Stimulated activated CD8-positive, alpha-beta memory T cell treated with anti-CD3 and anti-CD28 coated beads, Interleukin-15, amount 100 ng/mL, for 1 hour (primary cell): ENCODE measurements around the gene IQSEC2.

Experiments used
- DNase-seq: peaks from one replicate; pipeline ENCODE4 v3.0.0-alpha.2; 2020; ENCODE audit warnings: low read depth

Gene IQSEC2

DNA sequence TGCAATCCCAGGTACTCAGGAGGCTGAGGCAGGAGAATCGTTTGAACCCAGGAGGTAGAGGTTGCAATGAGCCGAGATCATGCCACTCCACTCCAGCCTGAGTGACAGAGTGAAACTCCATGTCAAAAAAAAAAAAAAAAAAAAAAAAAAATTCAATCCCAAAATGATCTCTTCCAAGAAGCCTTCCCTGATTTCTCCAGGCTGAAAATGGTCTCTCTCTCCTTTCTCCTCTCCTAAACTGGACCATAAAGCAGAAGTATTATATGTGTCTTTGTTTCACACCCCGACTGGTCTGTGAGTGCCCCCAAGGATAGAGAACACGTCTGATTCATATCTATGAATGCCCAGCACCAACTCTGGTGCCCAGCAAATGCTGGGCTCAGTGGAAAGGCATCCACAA is 39.1 kb downstream of the IQSEC2 start:
- DNase-seq = no peak

DNA sequence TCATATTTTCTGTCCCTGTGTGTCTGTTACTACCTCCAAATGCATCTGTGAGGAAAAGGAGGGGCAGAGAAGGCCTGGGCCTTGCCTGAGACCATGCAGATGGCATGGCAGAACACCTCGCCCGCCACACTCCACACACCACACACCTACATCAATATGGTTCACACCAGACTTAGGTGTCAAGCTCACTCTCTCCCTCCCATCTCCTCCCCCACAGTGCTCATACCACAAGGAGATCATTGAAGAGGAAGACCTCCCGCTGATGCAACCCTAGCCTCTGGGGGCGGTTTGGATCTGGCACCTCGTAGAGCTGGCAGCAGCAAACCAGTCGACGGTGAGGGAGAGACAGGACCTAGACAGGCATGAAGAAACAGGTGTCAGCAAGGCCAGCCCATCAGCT is 39.8 kb downstream of the IQSEC2 start:
- no peak for DNase-seq

DNA sequence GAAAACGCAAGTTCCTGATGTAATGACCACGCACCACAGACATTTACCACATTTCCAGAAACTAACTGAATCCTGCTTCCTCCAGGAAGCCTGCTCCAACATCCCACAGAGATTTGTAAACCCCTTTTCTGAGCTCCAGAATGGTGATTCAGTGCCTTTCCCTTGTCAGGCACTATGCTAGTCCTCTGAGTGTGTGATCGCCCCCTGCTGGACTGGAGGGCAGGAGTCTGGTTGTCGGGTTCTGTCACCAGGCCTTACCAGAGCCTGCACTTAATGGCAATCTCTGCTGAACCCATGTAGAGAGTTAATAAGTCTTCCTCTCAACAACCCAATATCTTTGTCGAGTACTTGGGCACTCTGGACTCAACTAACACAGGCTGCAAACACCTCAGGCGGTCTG is 41.9 kb downstream of the IQSEC2 start:
- no peak for DNase-seq

DNA sequence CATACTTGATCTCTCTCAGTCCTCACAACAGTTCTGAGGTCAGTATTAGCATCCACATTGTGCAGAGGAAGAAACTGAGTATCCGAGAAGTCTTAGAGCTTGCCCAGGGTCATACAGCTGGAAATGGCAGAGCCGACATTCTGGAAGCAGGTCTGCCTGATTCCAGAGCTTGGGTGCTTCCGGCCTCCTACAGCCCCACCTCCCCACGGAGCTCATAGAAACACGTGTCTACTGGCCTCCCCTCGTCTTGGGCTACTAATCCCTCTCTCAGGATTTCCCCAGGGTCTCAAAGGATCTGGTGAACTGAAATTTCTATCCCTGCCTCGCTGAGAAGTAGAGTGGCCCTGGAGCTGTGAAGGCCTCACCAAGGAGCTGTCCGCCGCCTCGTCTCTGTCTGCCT is 44.3 kb downstream of the IQSEC2 start:
- no peak for DNase-seq

GRCh38 chrX:53236025-53236679 is 45.2 kb downstream of the IQSEC2 start:
- no peak for DNase-seq

GRCh38 chrX:53235566-53235965 is 45.8 kb downstream of the IQSEC2 start:
- no peak for DNase-seq

DNA sequence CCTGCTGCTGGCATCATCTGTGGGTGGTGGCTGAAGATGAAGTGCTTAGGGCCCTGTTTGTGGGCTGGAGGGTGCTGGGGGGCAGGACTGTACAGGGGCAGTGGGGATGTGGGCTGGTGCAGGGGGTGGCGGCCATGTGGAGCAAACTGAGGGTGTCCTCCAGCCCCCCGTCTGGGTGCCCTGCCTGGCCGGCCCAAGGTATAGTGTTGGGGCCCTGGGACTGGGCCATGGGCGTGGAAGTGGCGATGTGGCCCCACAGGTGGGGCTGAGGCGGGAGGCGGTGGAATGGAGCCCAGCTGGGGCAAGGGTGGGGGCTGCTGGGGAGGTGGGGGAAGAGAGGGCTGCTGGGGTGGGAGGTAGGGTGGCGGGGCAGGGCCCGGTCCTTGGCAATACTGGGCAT is 46.9 kb downstream of the IQSEC2 start:
- no peak for DNase-seq

- DNase-seq = no peak
Observed at GRCh38 chrX:53233536-53233935, 47.8 kb downstream of the IQSEC2 start.

DNA sequence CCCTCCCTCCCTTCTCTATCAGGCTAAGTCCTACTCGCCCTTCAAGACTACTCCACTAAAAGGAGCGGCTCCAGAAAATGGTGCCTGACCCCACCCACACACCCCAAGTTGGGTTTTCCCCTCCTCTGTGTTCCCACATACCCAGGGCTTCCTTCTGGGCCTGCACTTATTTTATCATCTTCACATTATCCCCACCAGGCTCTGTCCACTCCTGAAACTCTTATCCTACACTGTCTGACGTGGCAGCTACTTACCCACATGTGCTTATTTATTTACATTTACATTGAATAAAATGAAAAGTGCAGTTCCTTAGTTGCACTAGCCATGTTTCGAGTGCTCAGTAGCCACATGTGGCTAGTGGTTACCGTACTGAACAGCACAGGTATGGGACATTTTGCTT is 51.3 kb downstream of the IQSEC2 start:
- no peak for DNase-seq

GRCh38 chrX:53227224-53227765 is 54.1 kb downstream of the IQSEC2 start:
- no peak for DNase-seq

- peak; percentile 62 for DNase-seq
Observed at GRCh38 chrX:53224860-53225797, 56.3 kb downstream of the IQSEC2 start, which contains the start of gene KDM5C. KDM5C (minus strand) TSS chrX:53225207; CDS start chrX:53224889, 318 bp downstream.

DNA sequence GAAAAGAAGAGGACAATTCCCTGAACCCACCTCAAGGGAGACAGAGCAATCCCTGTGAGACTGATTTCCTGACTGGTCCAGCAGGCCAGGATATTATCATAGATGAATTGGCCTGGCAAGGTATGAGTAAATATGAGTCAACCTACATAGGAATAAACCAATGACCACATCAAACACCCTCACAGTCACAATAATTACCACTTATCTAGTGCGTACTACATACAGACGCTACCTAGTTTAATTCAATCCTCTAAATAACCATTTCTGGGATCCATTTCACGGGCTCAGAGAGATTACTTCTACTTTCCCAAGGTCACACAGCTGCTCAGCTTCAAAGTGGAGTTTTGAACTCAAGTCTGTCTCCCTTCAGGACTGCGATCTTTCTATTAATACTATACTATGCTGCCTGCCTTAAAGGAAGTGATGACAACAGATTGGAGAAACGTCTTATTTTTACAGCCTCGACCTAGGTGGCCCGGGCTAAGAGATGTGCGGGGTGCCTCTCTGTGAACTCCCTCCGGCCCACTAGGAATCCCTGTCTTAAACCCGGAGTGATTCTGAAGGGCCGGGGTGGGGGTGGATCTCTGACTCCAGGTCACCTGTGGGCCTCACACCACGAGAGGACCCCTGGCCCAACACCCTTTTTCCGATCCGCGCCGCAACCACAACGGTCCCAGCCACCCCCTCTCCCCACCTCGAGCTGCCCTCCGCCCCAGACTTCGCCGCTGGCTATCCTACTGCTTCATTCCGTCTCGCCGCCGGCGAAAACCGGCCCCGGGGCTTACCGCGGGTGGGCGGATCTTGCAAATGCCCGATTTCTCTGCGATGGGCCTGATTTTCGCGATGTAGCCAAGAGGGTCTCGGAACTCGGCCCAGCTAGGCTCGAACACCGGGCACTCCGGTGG is 57.2 kb downstream of the IQSEC2 start:
- no peak for DNase-seq

DNA sequence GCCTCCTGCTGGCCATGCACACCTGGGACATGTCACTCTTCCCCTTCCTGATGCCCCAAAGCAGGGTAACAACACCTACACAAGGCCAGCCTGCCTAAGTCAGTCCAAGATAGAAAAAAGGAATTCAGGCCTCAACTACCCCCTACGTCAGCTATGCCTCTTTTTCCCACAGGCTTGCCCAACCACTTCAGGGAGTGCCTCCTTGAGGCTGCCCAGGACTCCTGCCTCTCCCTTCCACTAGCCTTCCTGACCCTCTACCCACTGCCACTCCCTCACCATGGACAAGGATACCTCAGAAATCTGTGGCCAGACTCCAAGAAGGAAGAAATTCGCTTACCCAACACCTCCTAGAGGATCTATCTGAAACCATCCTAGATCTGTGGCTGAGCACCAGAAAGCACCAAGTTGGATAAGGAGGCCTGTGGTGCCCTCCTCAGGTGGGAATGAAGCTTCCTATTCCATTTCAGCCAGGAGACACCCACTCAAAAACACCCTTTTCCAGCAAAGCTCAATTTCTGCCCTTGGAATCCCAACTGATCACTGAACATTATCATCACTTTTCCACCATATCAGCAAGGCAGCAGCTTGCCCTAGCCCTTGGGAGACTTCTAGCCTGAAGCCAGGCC is 58.2 kb downstream of the IQSEC2 start:
- no peak for DNase-seq
